Vagina (tissue), 2 donors: Measurements from ENCODE around the gene ITGA2B.

Experiments
- CTCF ChIP-seq, 3 experiments: fragments of 450-650 bp in 2 of 3; fragments of 200-600 bp in 1 of 3; sonication (generic) in 1 of 3; IDR thresholded peaks; one replicate each; pipeline ENCODE4 v1.5.1; 2017 to 2019; ENCODE audit warnings: antibody characterized with exemption in 3 of 3, mild to moderate bottlenecking in 2 of 3, moderate library complexity in 2 of 3
- POLR2A ChIP-seq, 2 donors: fragments of 450-650 bp; IDR thresholded peaks; one replicate each; pipeline ENCODE4 v1.6.1; 2017; ENCODE audit warnings: antibody characterized with exemption in 2 of 2, mild to moderate bottlenecking in 2 of 2, moderate library complexity in 2 of 2

GRCh38 chr17:44348234-44348987, 41.0 kb downstream of the ITGA2B start:
- no peak for TF ChIP-seq CTCF (IDR thresholded peaks at IDR 0.05)
- TF ChIP-seq POLR2A (IDR thresholded peaks at IDR 0.05), result no peak
